ENCODE data around the gene ZNF521. TPM values are rescaled to one million over a fixed set of nuclear protein-coding genes. Genes with fewer than 3 reads are reported as not detected.

ZNF521 gene
- polyA plus RNA-seq, 3 donors = 0.07 to 0.20 TPM; not detected in 1

DNA sequence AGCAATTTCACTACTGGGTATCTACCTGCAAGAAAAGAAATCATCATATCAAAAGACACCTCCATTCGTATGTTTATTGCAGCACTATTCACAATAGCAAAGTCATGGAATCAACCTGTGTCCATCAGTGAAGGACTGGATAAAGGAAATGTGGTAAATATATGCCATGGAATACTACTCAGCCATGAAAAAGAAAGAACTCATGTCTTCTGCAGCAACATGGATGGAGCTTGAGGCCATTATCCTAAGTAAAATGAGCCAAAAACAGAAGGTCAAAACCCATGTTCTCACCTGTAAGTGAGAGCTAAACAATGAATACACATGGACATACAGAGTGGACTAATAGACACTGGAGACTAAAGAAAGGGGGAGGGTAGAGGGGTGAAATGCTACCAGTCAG is 322.2 kb downstream of the ZNF521 start:
- Histone ChIP-seq H2AFZ (ENCODE audit: insufficient read depth, low read depth, low read length, poor library complexity, severe bottlenecking) (no peak overlapping the region), H3K36me3 (replicated peaks in 1 of 2; ENCODE audit: control insufficient read depth in 1 of 2, insufficient read depth in 2 of 2, low read length in 2 of 2) (no peaks in the 10 kb centered on the region), H3K9ac (ENCODE audit: insufficient read depth, low read length, poor library complexity, severe bottlenecking) (no peak overlapping the region), H3K79me2 (ENCODE audit: insufficient read depth, low read length) (no peaks in the 10 kb centered on the region), H3K27ac (ENCODE audit: low read depth in 1 of 2, low read length in 2 of 2) (no peak overlapping the region), H4K20me1 (ENCODE audit: insufficient read depth, low read length) (no peaks in the 10 kb centered on the region), H3K27me3 (ENCODE audit: control insufficient read depth in 2 of 2, insufficient read depth in 2 of 2, low read length in 2 of 2) (no peaks in the 10 kb centered on the region), H3K4me2 (replicated peaks; ENCODE audit: extremely low read depth, low read length, poor library complexity, severe bottlenecking) (no peak overlapping the region), H3K4me1 (ENCODE audit: control insufficient read depth in 1 of 2, insufficient read depth in 2 of 2, low read length in 2 of 2) (no peaks in the 10 kb centered on the region), H3K9me3 (replicated peaks in 1 of 2; ENCODE audit: control insufficient read depth in 1 of 2, insufficient read depth in 1 of 2, low read length in 2 of 2) (no peaks in the 10 kb centered on the region), H3K4me3 (replicated peaks in 1 of 3; ENCODE audit: low read depth in 2 of 3, low read length in 3 of 3) (no peak overlapping the region)
- no CpG with 5 or more reads among the region's 1 CpG for WGBS (ENCODE audit: insufficient coverage)
- Mint-ChIP-seq H3K4me1 (no peaks in the 10 kb centered on the region), H3K4me3 (no peak overlapping the region), H3K36me3 (no peaks in the 10 kb centered on the region), H3K9me3 (peaks cover 0 to 3% (median 0%) of the 10 kb centered on the region in 7 donors), H3K27me3 (ENCODE audit: low read depth in 3 of 3) (peaks cover 0 to 2% (median 0%) of the 10 kb centered on the region in 3 donors), H3K27ac (no peak overlapping the region)
- TF ChIP-seq, protein P1, sequence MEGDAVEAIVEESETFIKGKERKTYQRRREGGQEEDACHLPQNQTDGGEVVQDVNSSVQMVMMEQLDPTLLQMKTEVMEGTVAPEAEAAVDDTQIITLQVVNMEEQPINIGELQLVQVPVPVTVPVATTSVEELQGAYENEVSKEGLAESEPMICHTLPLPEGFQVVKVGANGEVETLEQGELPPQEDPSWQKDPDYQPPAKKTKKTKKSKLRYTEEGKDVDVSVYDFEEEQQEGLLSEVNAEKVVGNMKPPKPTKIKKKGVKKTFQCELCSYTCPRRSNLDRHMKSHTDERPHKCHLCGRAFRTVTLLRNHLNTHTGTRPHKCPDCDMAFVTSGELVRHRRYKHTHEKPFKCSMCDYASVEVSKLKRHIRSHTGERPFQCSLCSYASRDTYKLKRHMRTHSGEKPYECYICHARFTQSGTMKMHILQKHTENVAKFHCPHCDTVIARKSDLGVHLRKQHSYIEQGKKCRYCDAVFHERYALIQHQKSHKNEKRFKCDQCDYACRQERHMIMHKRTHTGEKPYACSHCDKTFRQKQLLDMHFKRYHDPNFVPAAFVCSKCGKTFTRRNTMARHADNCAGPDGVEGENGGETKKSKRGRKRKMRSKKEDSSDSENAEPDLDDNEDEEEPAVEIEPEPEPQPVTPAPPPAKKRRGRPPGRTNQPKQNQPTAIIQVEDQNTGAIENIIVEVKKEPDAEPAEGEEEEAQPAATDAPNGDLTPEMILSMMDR (IDR thresholded peaks at IDR 0.05) = no peak
- DNase-seq = no peak
- intact Hi-C loops (cut with micrococcal nuclease) = no loop called here

DNA sequence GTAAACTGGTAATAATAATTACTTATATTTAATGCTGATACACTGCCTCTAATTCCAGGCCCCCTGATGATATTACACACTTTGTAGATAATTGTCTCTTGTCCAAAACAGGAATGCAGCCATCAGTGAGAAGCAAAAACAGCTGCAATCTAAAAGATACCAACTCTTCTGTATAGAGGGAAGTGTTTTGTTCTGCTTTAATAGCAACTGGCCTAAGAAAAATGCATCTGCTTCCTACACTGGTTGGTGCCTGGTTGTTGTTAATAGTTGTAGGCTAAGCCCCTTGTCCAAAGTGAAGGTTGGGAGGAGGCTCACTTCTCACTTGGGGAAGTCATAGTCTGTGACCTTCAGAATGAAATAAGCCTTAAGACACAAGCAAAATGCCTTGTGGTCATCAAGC is 332.0 kb downstream of the ZNF521 start:
- H3K36me3 ChIP-seq (replicated peaks in 1 of 2; ENCODE audit: control insufficient read depth in 1 of 2, insufficient read depth in 2 of 2, low read length in 2 of 2) = no peaks in the 10 kb centered on the region
- Mint-ChIP-seq H3K9me3 (peaks cover 0 to 12% (median 7%) of the 10 kb centered on the region in 7 donors), H3K27me3 (ENCODE audit: low read depth in 3 of 3) (peaks cover 0 to 5% (median 1%) of the 10 kb centered on the region in 3 donors), H3K36me3 (no peaks in the 10 kb centered on the region), H3K4me3 (no peak overlapping the region), H3K27ac (no peak overlapping the region), H3K4me1 (no peaks in the 10 kb centered on the region)
- H3K4me3 ChIP-seq (replicated peaks in 1 of 3; ENCODE audit: low read depth in 2 of 3, low read length in 3 of 3) = no peak overlapping the region
- no peaks in the 10 kb centered on the region for H3K27me3 ChIP-seq (ENCODE audit: control insufficient read depth in 2 of 2, insufficient read depth in 2 of 2, low read length in 2 of 2)
- TF ChIP-seq, protein P1 (IDR thresholded peaks at IDR 0.05) = no peak
- no peak overlapping the region for H3K4me2 ChIP-seq (replicated peaks; ENCODE audit: extremely low read depth, low read length, poor library complexity, severe bottlenecking)
- peaks cover 0 to 10% of the 10 kb centered on the region in 2 donors for H3K9me3 ChIP-seq (replicated peaks in 1 of 2; ENCODE audit: control insufficient read depth in 1 of 2, insufficient read depth in 1 of 2, low read length in 2 of 2)
- no peak overlapping the region for H2AFZ ChIP-seq (ENCODE audit: insufficient read depth, low read depth, low read length, poor library complexity, severe bottlenecking)
- no peaks in the 10 kb centered on the region for H3K79me2 ChIP-seq (ENCODE audit: insufficient read depth, low read length)
- no peak for DNase-seq
- no peak overlapping the region for H3K9ac ChIP-seq (ENCODE audit: insufficient read depth, low read length, poor library complexity, severe bottlenecking)
- intact Hi-C loops (cut with micrococcal nuclease) = no loop called here
- no peaks in the 10 kb centered on the region for H4K20me1 ChIP-seq (ENCODE audit: insufficient read depth, low read length)
- no peaks in the 10 kb centered on the region for H3K4me1 ChIP-seq (ENCODE audit: control insufficient read depth in 1 of 2, insufficient read depth in 2 of 2, low read length in 2 of 2)
- no peak overlapping the region for H3K27ac ChIP-seq (ENCODE audit: low read depth in 1 of 2, low read length in 2 of 2)

Data from CD14-positive monocyte (primary cell).